Measurements from ENCODE around the gene PPP4R4. TPM values are rescaled to one million over a fixed set of nuclear protein-coding genes. Genes with fewer than 3 reads are reported as not detected.
"Not testable (repeated sequence)": the region's sequence is repeated elsewhere in the genome, so short reads cannot be mapped to it uniquely, and the experiment has no call there.

Gene PPP4R4
- total RNA-seq, 1 experiment from 2014 or later: 0.88 TPM

GRCh38 chr14:94292872-94293577, 118.9 kb downstream of the PPP4R4 start, which contains the start of gene SERPINA10:
SERPINA10 (minus strand) TSS chr14:94293268; CDS start chr14:94290593, 2,675 bp downstream.
- TF ChIP-seq EZH2 (IDR thresholded peaks at IDR 0.05; ENCODE audit: borderline replicate concordance, low read depth, low read length, poor library complexity, severe bottlenecking) (no peak), CTCF (conservative IDR thresholded peaks at IDR 0.05; ENCODE audit: low read depth, low read length) (no peak)
- no peaks in the 10 kb centered on the region for H3K27me3 ChIP-seq (replicated peaks; ENCODE audit: insufficient read depth, low read depth, low read length, poor library complexity)
- H3K27ac ChIP-seq (ENCODE audit: low read depth, low read length, poor library complexity, severe bottlenecking): no peak within 1 kb of the TSS
- H3K36me3 ChIP-seq (ENCODE audit: insufficient read depth, low read length, poor library complexity, severe bottlenecking): no peaks in the 10 kb centered on the region
- no TSS peak for BruUV-seq (replicated peaks)
- no peak within 1 kb of the TSS for H3K4me3 ChIP-seq (ENCODE audit: low read depth, low read length, poor library complexity, severe bottlenecking)
- CTCF ChIA-PET: no interaction called here
- H3K9me3 ChIP-seq (ENCODE audit: low read depth, low read length, poor library complexity, severe bottlenecking): no peaks in the 10 kb centered on the region
- intact Hi-C loops (cut with micrococcal nuclease; ENCODE audit: unreplicated experiment): no loop called here
- DNase-seq (ENCODE audit: low spot score): no peak
- POLR2A ChIA-PET (ENCODE audit: low non-redundant PET): no interaction called here
- H3K4me1 ChIP-seq (ENCODE audit: insufficient read depth, low read length, poor library complexity, severe bottlenecking): no peaks in the 10 kb centered on the region

- intact Hi-C loops (cut with micrococcal nuclease; ENCODE audit: unreplicated experiment): no loop called here
- POLR2A ChIA-PET (ENCODE audit: low non-redundant PET): no interaction called here
- H3K27ac ChIP-seq (ENCODE audit: low read depth, low read length, poor library complexity, severe bottlenecking): no peak overlapping the region
- TF ChIP-seq CTCF (conservative IDR thresholded peaks at IDR 0.05; ENCODE audit: low read depth, low read length) (no peak), EZH2 (IDR thresholded peaks at IDR 0.05; ENCODE audit: borderline replicate concordance, low read depth, low read length, poor library complexity, severe bottlenecking) (no peak)
- no peaks in the 10 kb centered on the region for H3K27me3 ChIP-seq (replicated peaks; ENCODE audit: insufficient read depth, low read depth, low read length, poor library complexity)
- DNase-seq (ENCODE audit: low spot score): no peak
- no peak overlapping the region for H3K4me3 ChIP-seq (ENCODE audit: low read depth, low read length, poor library complexity, severe bottlenecking)
- BruUV-seq (replicated peaks): no TSS peak
- H3K36me3 ChIP-seq (ENCODE audit: insufficient read depth, low read length, poor library complexity, severe bottlenecking): no peaks in the 10 kb centered on the region
- H3K4me1 ChIP-seq (ENCODE audit: insufficient read depth, low read length, poor library complexity, severe bottlenecking): no peaks in the 10 kb centered on the region
- no peaks in the 10 kb centered on the region for H3K9me3 ChIP-seq (ENCODE audit: low read depth, low read length, poor library complexity, severe bottlenecking)
- CTCF ChIA-PET: no interaction called here
These were observed 119.4 kb downstream of the PPP4R4 start for GRCh38 chr14:94293578-94293924.

GRCh38 chr14:94295360-94296180, 121.4 kb downstream of the PPP4R4 start:
- ChIA-PET POLR2A (ENCODE audit: low non-redundant PET) (no interaction called here), CTCF (no interaction called here)
- DNase-seq (ENCODE audit: low spot score): no peak
- intact Hi-C loops (cut with micrococcal nuclease; ENCODE audit: unreplicated experiment): no loop called here
- TF ChIP-seq CTCF (conservative IDR thresholded peaks at IDR 0.05; ENCODE audit: low read depth, low read length) (no peak), EZH2 (IDR thresholded peaks at IDR 0.05; ENCODE audit: borderline replicate concordance, low read depth, low read length, poor library complexity, severe bottlenecking) (no peak)
- Histone ChIP-seq H3K27me3 (replicated peaks; ENCODE audit: insufficient read depth, low read depth, low read length, poor library complexity) (no peaks in the 10 kb centered on the region), H3K36me3 (ENCODE audit: insufficient read depth, low read length, poor library complexity, severe bottlenecking) (no peaks in the 10 kb centered on the region), H3K4me3 (ENCODE audit: low read depth, low read length, poor library complexity, severe bottlenecking) (no peak overlapping the region), H3K4me1 (ENCODE audit: insufficient read depth, low read length, poor library complexity, severe bottlenecking) (no peaks in the 10 kb centered on the region), H3K9me3 (ENCODE audit: low read depth, low read length, poor library complexity, severe bottlenecking) (no peaks in the 10 kb centered on the region), H3K27ac (ENCODE audit: low read depth, low read length, poor library complexity, severe bottlenecking) (no peak overlapping the region)
- no TSS peak for BruUV-seq (replicated peaks)

GRCh38 chr14:94296181-94296545, 122.0 kb downstream of the PPP4R4 start:
- BruUV-seq (replicated peaks); DNase-seq (ENCODE audit: low spot score); H3K27me3 ChIP-seq (replicated peaks; ENCODE audit: insufficient read depth, low read depth, low read length, poor library complexity); H3K9me3 ChIP-seq (ENCODE audit: low read depth, low read length, poor library complexity, severe bottlenecking); H3K4me3 ChIP-seq (ENCODE audit: low read depth, low read length, poor library complexity, severe bottlenecking); CTCF ChIA-PET; H3K36me3 ChIP-seq (ENCODE audit: insufficient read depth, low read length, poor library complexity, severe bottlenecking); POLR2A ChIA-PET (ENCODE audit: low non-redundant PET); intact Hi-C loops (cut with micrococcal nuclease; ENCODE audit: unreplicated experiment); H3K27ac ChIP-seq (ENCODE audit: low read depth, low read length, poor library complexity, severe bottlenecking); H3K4me1 ChIP-seq (ENCODE audit: insufficient read depth, low read length, poor library complexity, severe bottlenecking): not testable (repeated sequence)
